H1 (cell line): ENCODE data around the gene BNIP1. TPM values are rescaled to one million over a fixed set of nuclear protein-coding genes. Genes with fewer than 3 reads are reported as not detected.

Experiments used
- CTCF ChIA-PET: fragments of 300-600 bp; sonication (Branson Sonifier 250); formaldehyde crosslinking; loops from one replicate; lab custom pipeline; 2021; ENCODE audit not compliant: partially characterized antibody; lab: Charles Lee
- POLR2A ChIA-PET: fragments of 300-600 bp; sonication (Branson Sonifier 250); formaldehyde crosslinking; loops from one replicate; lab custom pipeline; 2021; ENCODE audit warnings: inconsistent platforms; ENCODE audit not compliant: partially characterized antibody; lab: Charles Lee
- DNase-seq, 2 experiments: peaks; one replicate each; pipeline versions ENCODE4 v3.0.0 to v3.0.0-alpha.2; 2010 to 2022; ENCODE audit warnings: low spot score in 2 of 2, low read depth in 1 of 2, mixed read lengths in 1 of 2
- FAIRE-seq: peaks from 2 replicates; lab custom pipeline; 2011; peaks lifted over from hg19 to GRCh38; lab: Jason Lieb, UNC
- H2AFZ ChIP-seq: 2 replicates; pipeline ENCODE4 v1.8.1; 2012; ENCODE audit warnings: low read length, inconsistent platforms
- H2AK5ac ChIP-seq: 2 replicates; pipeline ENCODE4 v1.6.1; 2013; ENCODE audit warnings: low read depth, low read length
- H2BK120ac ChIP-seq: replicated peaks from 2 replicates; pipeline ENCODE3; 2013; ENCODE audit warnings: low read depth, low read length, inconsistent platforms
- H2BK12ac ChIP-seq: 2 replicates; pipeline ENCODE4 v1.6.1; 2013; ENCODE audit warnings: low read depth, low read length
- H2BK15ac ChIP-seq: 2 replicates; pipeline ENCODE4 v1.6.1; 2013; ENCODE audit warnings: low read length
- H2BK20ac ChIP-seq: 2 replicates; pipeline ENCODE4 v1.6.1; 2013; ENCODE audit warnings: low read length
- H2BK5ac ChIP-seq: 2 replicates; pipeline ENCODE4 v1.6.1; 2013; ENCODE audit warnings: low read depth, low read length
- H3K14ac ChIP-seq: 2 replicates; pipeline ENCODE4 v1.6.1; 2013; ENCODE audit warnings: inconsistent platforms; ENCODE audit not compliant: insufficient read length
- H3K18ac ChIP-seq: 2 replicates; pipeline ENCODE4 v1.6.1; 2013; ENCODE audit warnings: low read length; ENCODE audit errors: extremely low read depth
- H3K23ac ChIP-seq: 2 replicates; pipeline ENCODE4 v1.6.1; 2013; ENCODE audit warnings: inconsistent platforms; ENCODE audit not compliant: insufficient read length
- H3K23me2 ChIP-seq: 2 replicates; pipeline ENCODE4 v1.6.1; 2013; ENCODE audit warnings: low read depth, low read length
- H3K27ac ChIP-seq: 2 replicates; pipeline ENCODE4 v1.6.1; 2011; ENCODE audit warnings: low read depth, low read length, inconsistent platforms
- H3K27me3 ChIP-seq, 4 experiments: replicated peaks in 1 of 4; 1 replicate in 1 of 4; 2 replicates in 3 of 4; pipeline versions ENCODE4 v1.6.1 to v1.8.1; 2011 to 2013; ENCODE audit warnings: low read length in 3 of 4, mild to moderate bottlenecking in 3 of 4, inconsistent platforms in 2 of 4, mixed read lengths in 2 of 4, moderate library complexity in 1 of 4; ENCODE audit not compliant: control insufficient read depth in 3 of 4, insufficient read depth in 3 of 4; ENCODE audit errors: extremely low read depth in 1 of 4
- H3K36me3 ChIP-seq, 4 experiments: 2 replicates each; pipeline versions ENCODE4 v1.6.1 to v1.8.1; 2011 to 2013; ENCODE audit warnings: mild to moderate bottlenecking in 4 of 4, low read length in 3 of 4, moderate library complexity in 2 of 4, control low read depth in 1 of 4, inconsistent platforms in 1 of 4; ENCODE audit not compliant: insufficient read depth in 4 of 4, control insufficient read depth in 2 of 4
- H3K4ac ChIP-seq: replicated peaks from 2 replicates; pipeline ENCODE3; 2013; ENCODE audit warnings: low read length, low read depth, mixed read lengths, inconsistent platforms; ENCODE audit not compliant: insufficient read length
- H3K4me1 ChIP-seq, 4 experiments: replicated peaks in 1 of 4; 1 replicate in 1 of 4; 2 replicates in 3 of 4; pipeline versions ENCODE4 v1.6.1 to v1.8.1; 2011 to 2013; ENCODE audit warnings: low read length in 3 of 4, inconsistent platforms in 2 of 4, mixed read lengths in 1 of 4; ENCODE audit not compliant: insufficient read depth in 4 of 4, control insufficient read depth in 3 of 4
- H3K4me2 ChIP-seq, 2 experiments: 2 replicates each; pipeline versions ENCODE4 v1.6.1 to v1.8.1; 2011 to 2013; ENCODE audit warnings: low read depth in 2 of 2, low read length in 2 of 2, control low read depth in 1 of 2, inconsistent platforms in 1 of 2, mild to moderate bottlenecking in 1 of 2; ENCODE audit not compliant: insufficient read depth in 1 of 2
- H3K4me3 ChIP-seq, 4 experiments: fragments of 200-600, 300-600 bp in 1 of 4; sonication (generic), shearing (Covaris generic), sonication (Bioruptor Twin) in 1 of 4; 2 replicates each; pipeline versions ENCODE4 v1.5.1 to v1.8.1; 2011 to 2016; ENCODE audit warnings: low read length in 4 of 4, low read depth in 3 of 4, control low read depth in 2 of 4, inconsistent platforms in 2 of 4, mild to moderate bottlenecking in 2 of 4, mixed read lengths in 1 of 4, moderate library complexity in 1 of 4; ENCODE audit not compliant: insufficient read depth in 2 of 4; ENCODE audit errors: extremely low read depth in 1 of 4
- H3K56ac ChIP-seq: replicated peaks from 2 replicates; pipeline ENCODE3; 2013; ENCODE audit warnings: low read depth, mild to moderate bottlenecking, mixed read lengths, low read length, inconsistent platforms; ENCODE audit not compliant: insufficient read length
- H3K79me1 ChIP-seq: 2 replicates; pipeline ENCODE4 v1.6.1; 2013; ENCODE audit warnings: low read depth, low read length, control low read depth
- H3K79me2 ChIP-seq, 2 experiments: 2 replicates each; pipeline versions ENCODE4 v1.6.1 to v1.8.1; 2012 to 2013; ENCODE audit warnings: low read length in 2 of 2, mild to moderate bottlenecking in 2 of 2, inconsistent platforms in 1 of 2; ENCODE audit not compliant: insufficient read depth in 2 of 2, control insufficient read depth in 1 of 2
- H3K9ac ChIP-seq, 4 experiments: replicated peaks in 1 of 4; 1 replicate in 1 of 4; 2 replicates in 3 of 4; pipeline versions ENCODE4 v1.6.1 to v1.8.1; 2011 to 2013; ENCODE audit warnings: low read depth in 3 of 4, low read length in 3 of 4, control low read depth in 2 of 4, mild to moderate bottlenecking in 2 of 4, moderate library complexity in 2 of 4, inconsistent platforms in 1 of 4; ENCODE audit errors: extremely low read depth in 1 of 4
- H3K9me3 ChIP-seq, 2 experiments: 2 replicates each; pipeline versions ENCODE4 v1.6.1 to v1.8.1; 2012 to 2013; ENCODE audit warnings: mild to moderate bottlenecking in 2 of 2, moderate library complexity in 2 of 2, control low read depth in 1 of 2, inconsistent platforms in 1 of 2, low read depth in 1 of 2, low read length in 1 of 2, mixed read lengths in 1 of 2; ENCODE audit not compliant: insufficient read depth in 2 of 2
- H4K20me1 ChIP-seq, 2 experiments: replicated peaks in 1 of 2; 2 replicates each; pipeline versions ENCODE3 to v1.8.1; 2011 to 2013; ENCODE audit warnings: inconsistent platforms in 2 of 2, low read length in 2 of 2, mild to moderate bottlenecking in 1 of 2; ENCODE audit not compliant: insufficient read depth in 2 of 2, control insufficient read depth in 1 of 2
- H4K5ac ChIP-seq: 2 replicates; pipeline ENCODE4 v1.6.1; 2013; ENCODE audit warnings: low read length, low read depth, mixed read lengths, inconsistent platforms; ENCODE audit not compliant: insufficient read length
- H4K8ac ChIP-seq: 2 replicates; pipeline ENCODE4 v1.8.0; 2013; ENCODE audit warnings: mild to moderate bottlenecking, moderate library complexity, low read length, inconsistent platforms; ENCODE audit not compliant: insufficient read depth; ENCODE audit errors: extremely low read depth
- H4K91ac ChIP-seq: replicated peaks from 2 replicates; pipeline ENCODE3; 2013; ENCODE audit warnings: low read length, mixed read lengths, inconsistent platforms; ENCODE audit not compliant: insufficient read length
- WGBS, 2 experiments: shearing (Covaris generic) in 1 of 2; methylation state at CpG; one replicate each; pipeline versions ENCODE4 v1.1.6 to v1.1.7; 2013 to 2015; ENCODE audit warnings: low lambda C conversion rate in 2 of 2, mixed read lengths in 2 of 2, inconsistent platforms in 1 of 2, low coverage in 1 of 2, missing lambda C conversion rate in 1 of 2; ENCODE audit not compliant: insufficient replicate concordance in 2 of 2, insufficient coverage in 1 of 2, insufficient read length in 1 of 2; ENCODE audit errors: extremely low coverage in 1 of 2, missing lambda C conversion rate in 1 of 2; 5-methylcytosine and 5-hydroxymethylcytosine counted together
- polyA plus RNA-seq, 7 experiments: library from polyadenylated mRNA; depleted of rRNA in 3 of 7; stranded (reverse) in 5 of 7; unstranded in 2 of 7; fragments of >200 nt in 5 of 7; fragments of 200-250 nt in 2 of 7; gene quantifications; 1 replicate in 5 of 7; 2 replicates in 1 of 7; 4 replicates in 1 of 7; pipeline versions ENCODE4 v1.2.1 to v1.2.3, GENCODE V29; 2011 to 2013; ENCODE audit warnings: missing spikeins in 2 of 7, mixed read lengths in 2 of 7
- total RNA-seq: library from RNA; stranded (reverse); fragmentation: NEBNext Ultra II Directional; extraction: Animal tissue kit (Norgen Biotek cat#: 25700); gene quantifications from 2 replicates; pipeline ENCODE4 v1.2.1, GENCODE V29; 2021

The BNIP1 gene
- total and polyA plus RNA-seq, 2 of the 8 experiments (the other 6 are each of a cell fraction or from before 2014, with no cell fraction given), result 13.5 to 14.7 TPM

- POLR2A ChIA-PET, result no interaction called here
- 87% methylated on average over 23 of the region's 23 CpGs; no CpG with 5 or more reads in 1 of the 2 experiments for WGBS, 2 experiments
- Histone ChIP-seq H3K23me2 (no peaks in the 10 kb centered on the region), H4K91ac (no peak overlapping the region), H3K4me2 (no peak overlapping the region), H3K9ac (no peak overlapping the region), H3K9me3 (peaks cover 0 to 7% of the 10 kb centered on the region in 2 experiments; a peak in 2 of 4 replicates), H3K23ac (no peak overlapping the region), H3K56ac (no peak overlapping the region), H2BK12ac (no peak overlapping the region), H4K20me1 (no peaks in the 10 kb centered on the region), H2BK120ac (no peak overlapping the region), H3K36me3 (no peaks in the 10 kb centered on the region), H4K5ac (no peak overlapping the region), H2BK20ac (no peak overlapping the region), H2BK5ac (no peak overlapping the region), H3K14ac (no peak overlapping the region), H3K27ac (no peak overlapping the region), H2AK5ac (no peak overlapping the region), H3K79me1 (no peaks in the 10 kb centered on the region), H3K4ac (no peak overlapping the region), H2AFZ (no peak overlapping the region), H2BK15ac (peak overlapping the region; percentile 25; the same call in 1 of the 2 replicates), H3K4me1 (no peaks in the 10 kb centered on the region), H3K79me2 (no peaks in the 10 kb centered on the region), H4K8ac (no peak overlapping the region), H3K18ac (no peak overlapping the region), H3K27me3 (no peaks in the 10 kb centered on the region), H3K4me3 (no peak overlapping the region)
- FAIRE-seq (no peak), DNase-seq (no peak)
- CTCF ChIA-PET, result interaction anchor here (0.8 to 3.6 kb wide), 6 partner anchors 10 to 30 kb away, joined by 3 to 29 read pairs (median 5); no protein-coding TSS in a partner anchor
Observed at GRCh38 chr5:173196133-173196952, 52.0 kb downstream of the BNIP1 start.
